MCF 10A (cell line): ENCODE measurements around the gene REG3A. TPM values are rescaled to one million over a fixed set of nuclear protein-coding genes. Genes with fewer than 3 reads are reported as not detected.

Source experiments
- BruUV-seq: library from RNA; stranded (reverse); fragments of 400-500 nt; replicated peaks from 2 replicates; lab custom pipeline; 2021; lab: Mats Ljungman, UMichigan
- CTCF ChIA-PET: fragments of 300-600 bp; sonication (Branson Sonifier 250); formaldehyde crosslinking; extraction: SDS; loops from one replicate; lab custom pipeline; 2021; ENCODE audit warnings: antibody characterized with exemption, inconsistent platforms; lab: Yijun Ruan, JAX
- POLR2A ChIA-PET: fragments of 300-600, 350-650 bp; sonication (Branson Sonifier 250); formaldehyde crosslinking; extraction: SDS; loops from one replicate; lab custom pipeline; 2020; ENCODE audit warnings: antibody characterized with exemption, inconsistent platforms; lab: Yijun Ruan, JAX
- DNase-seq: peaks from one replicate; pipeline ENCODE4 v3.0.0-alpha.2; 2018; ENCODE audit not compliant: unreplicated experiment
- H3K27ac Mint-ChIP-seq: one replicate; pipeline ENCODE4 v1.8.0; 2022; ENCODE audit warnings: mild to moderate bottlenecking, low read depth, mixed read lengths; ENCODE audit not compliant: unreplicated experiment
- H3K27me3 Mint-ChIP-seq: one replicate; pipeline ENCODE4 v1.8.0; 2022; ENCODE audit warnings: mixed read lengths; ENCODE audit not compliant: insufficient read depth, unreplicated experiment
- H3K36me3 Mint-ChIP-seq: one replicate; pipeline ENCODE4 v1.8.0; 2022; ENCODE audit warnings: mild to moderate bottlenecking, moderate library complexity, mixed read lengths; ENCODE audit not compliant: insufficient read depth, unreplicated experiment
- H3K4me1 Mint-ChIP-seq: one replicate; pipeline ENCODE4 v1.8.0; 2022; ENCODE audit warnings: mixed read lengths; ENCODE audit not compliant: insufficient read depth, unreplicated experiment
- H3K4me3 Mint-ChIP-seq: one replicate; pipeline ENCODE4 v1.8.0; 2022; ENCODE audit warnings: mild to moderate bottlenecking, moderate library complexity, mixed read lengths; ENCODE audit not compliant: unreplicated experiment
- H3K9me3 Mint-ChIP-seq: one replicate; pipeline ENCODE4 v1.8.0; 2022; ENCODE audit warnings: mixed read lengths; ENCODE audit not compliant: unreplicated experiment
- CTCF ChIP-seq: fragments of 200-600 bp; IDR thresholded peaks from one replicate; pipeline ENCODE4 v1.8.0; 2022; ENCODE audit warnings: antibody characterized with exemption, mild to moderate bottlenecking; ENCODE audit not compliant: unreplicated experiment
- intact Hi-C: fragments of 100-400 bp; cut with micrococcal nuclease; formaldehyde crosslinking; loops from 2 replicates; pipeline ENCODE4 v1.14.1; 2022
- total RNA-seq: library from RNA; stranded (reverse); gene quantifications from 2 replicates; pipeline ENCODE4 v1.2.3, GENCODE V29; 2022

The REG3A gene
- total RNA-seq, 1 experiment from 2014 or later: not detected

- Mint-ChIP-seq H3K9me3 (peaks cover 20% of the 10 kb centered on the region), H3K4me1 (no peaks in the 10 kb centered on the region), H3K27ac (no peak overlapping the region), H3K36me3 (no peaks in the 10 kb centered on the region), H3K27me3 (no peaks in the 10 kb centered on the region), H3K4me3 (no peak overlapping the region)
- no TSS peak for BruUV-seq
- ChIA-PET CTCF (no interaction called here), POLR2A (no interaction called here)
- DNase-seq: no peak
- TF ChIP-seq CTCF: no peak
- intact Hi-C loops: no loop called here
Observed at GRCh38 chr2:79125721-79125985, 33.9 kb downstream of the REG3A start.

GRCh38 chr2:79124907-79125720 lies 34.4 kb downstream of the REG3A start:
- ChIA-PET POLR2A (no interaction called here), CTCF (no interaction called here)
- Mint-ChIP-seq H3K9me3 (peaks cover 20% of the 10 kb centered on the region), H3K4me1 (no peaks in the 10 kb centered on the region), H3K4me3 (no peak overlapping the region), H3K27me3 (no peaks in the 10 kb centered on the region), H3K27ac (no peak overlapping the region), H3K36me3 (no peaks in the 10 kb centered on the region)
- BruUV-seq: no TSS peak
- no peak for DNase-seq
- intact Hi-C loops: no loop called here
- TF ChIP-seq CTCF: no peak

GRCh38 chr2:79122676-79123075 lies 36.9 kb downstream of the REG3A start:
- no TSS peak for BruUV-seq

GRCh38 chr2:79120194-79120713 lies 39.3 kb downstream of the REG3A start, which contains the start of gene REG1A:
Gene REG1A (plus strand): TSS chr2:79120488. CDS start chr2:79120862, 374 bp downstream.
- no peaks in the 10 kb centered on the region for H3K27me3 Mint-ChIP-seq
- ChIA-PET POLR2A (interaction anchor here (0.7 kb wide), 1 partner anchor 22 kb away, joined by 3 read pairs; no protein-coding TSS in a partner anchor), CTCF (no interaction called here)
- BruUV-seq: no TSS peak
- TF ChIP-seq CTCF: no peak
- H3K4me1 Mint-ChIP-seq: no peaks in the 10 kb centered on the region
- no peaks in the 10 kb centered on the region for H3K36me3 Mint-ChIP-seq
- no peak within 1 kb of the TSS for H3K4me3 Mint-ChIP-seq
- intact Hi-C loops: no loop called here
- no peak for DNase-seq
- H3K9me3 Mint-ChIP-seq: peaks cover 24% of the 10 kb centered on the region
- H3K27ac Mint-ChIP-seq: no peak within 1 kb of the TSS

More at GRCh38 chr2:79122676-79123075, 36.9 kb downstream of the REG3A start:
- H3K4me3 Mint-ChIP-seq: no peak overlapping the region
- H3K36me3 Mint-ChIP-seq: no peaks in the 10 kb centered on the region
- H3K27me3 Mint-ChIP-seq: no peaks in the 10 kb centered on the region
- H3K4me1 Mint-ChIP-seq: no peaks in the 10 kb centered on the region
- no peak for TF ChIP-seq CTCF
- H3K9me3 Mint-ChIP-seq: peaks cover 12% of the 10 kb centered on the region
- CTCF ChIA-PET: no interaction called here
- no peak overlapping the region for H3K27ac Mint-ChIP-seq
- intact Hi-C loops: no loop called here
- POLR2A ChIA-PET: no interaction called here
- DNase-seq: no peak
